ENCODE results near the gene UBE2E2.

The UBE2E2 gene

DNA sequence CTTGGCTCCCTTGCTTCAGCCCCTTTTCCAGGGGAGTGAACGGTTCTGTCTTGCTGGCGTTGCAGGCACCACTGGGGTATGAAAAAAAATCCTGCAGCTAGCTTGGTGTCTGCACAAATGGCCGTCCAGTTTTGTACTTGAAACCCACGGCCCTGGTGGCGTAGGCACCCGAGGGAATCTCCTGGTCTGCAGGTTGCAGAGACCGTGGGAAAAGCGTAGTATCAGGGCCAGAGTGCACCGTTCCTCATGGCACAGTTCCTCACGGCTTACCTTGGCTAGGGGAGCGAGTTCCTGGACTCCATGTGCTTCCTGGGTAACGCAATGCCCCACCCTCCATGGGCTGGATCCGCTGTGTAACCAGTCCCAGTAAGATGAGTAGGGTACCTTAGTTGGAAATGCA lies 214.9 kb downstream of the UBE2E2 start:
- Histone ChIP-seq H3K9me3 (ENCODE audit: control insufficient read depth, insufficient read depth, low read depth, low read length) (no peaks in the 10 kb centered on the region), H3K4me1 (ENCODE audit: control insufficient read depth, insufficient read depth, low read length) (no peaks in the 10 kb centered on the region), H3K27ac (ENCODE audit: extremely low read depth, low read depth, low read length) (no peak overlapping the region), H3K36me3 (ENCODE audit: control insufficient read depth in 2 of 2, insufficient read depth in 1 of 2, low read length in 2 of 2) (no peaks in the 10 kb centered on the region), H3K4me3 (ENCODE audit: low read depth, low read length) (no peak overlapping the region)
- TF ChIP-seq, protein P1, sequence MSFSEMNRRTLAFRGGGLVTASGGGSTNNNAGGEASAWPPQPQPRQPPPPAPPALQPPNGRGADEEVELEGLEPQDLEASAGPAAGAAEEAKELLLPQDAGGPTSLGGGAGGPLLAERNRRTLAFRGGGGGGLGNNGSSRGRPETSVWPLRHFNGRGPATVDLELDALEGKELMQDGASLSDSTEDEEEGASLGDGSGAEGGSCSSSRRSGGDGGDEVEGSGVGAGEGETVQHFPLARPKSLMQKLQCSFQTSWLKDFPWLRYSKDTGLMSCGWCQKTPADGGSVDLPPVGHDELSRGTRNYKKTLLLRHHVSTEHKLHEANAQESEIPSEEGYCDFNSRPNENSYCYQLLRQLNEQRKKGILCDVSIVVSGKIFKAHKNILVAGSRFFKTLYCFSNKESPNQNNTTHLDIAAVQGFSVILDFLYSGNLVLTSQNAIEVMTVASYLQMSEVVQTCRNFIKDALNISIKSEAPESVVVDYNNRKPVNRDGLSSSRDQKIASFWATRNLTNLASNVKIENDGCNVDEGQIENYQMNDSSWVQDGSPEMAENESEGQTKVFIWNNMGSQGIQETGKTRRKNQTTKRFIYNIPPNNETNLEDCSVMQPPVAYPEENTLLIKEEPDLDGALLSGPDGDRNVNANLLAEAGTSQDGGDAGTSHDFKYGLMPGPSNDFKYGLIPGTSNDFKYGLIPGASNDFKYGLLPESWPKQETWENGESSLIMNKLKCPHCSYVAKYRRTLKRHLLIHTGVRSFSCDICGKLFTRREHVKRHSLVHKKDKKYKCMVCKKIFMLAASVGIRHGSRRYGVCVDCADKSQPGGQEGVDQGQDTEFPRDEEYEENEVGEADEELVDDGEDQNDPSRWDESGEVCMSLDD (tag by site-specific recombination; IDR thresholded peaks at IDR 0.05), result no peak
- TF ChIP-seq ZNF132 (tag by site-specific recombination; IDR thresholded peaks at IDR 0.05; ENCODE audit: borderline replicate concordance) (no peak), ZNF169 (tag by site-specific recombination; IDR thresholded peaks at IDR 0.05) (no peak), ZFP69B (tag by site-specific recombination; IDR thresholded peaks at IDR 0.05) (no peak), ZNF571 (tag by site-specific recombination; IDR thresholded peaks at IDR 0.05) (no peak), ZNF423 (tag by site-specific recombination; IDR thresholded peaks at IDR 0.05) (no peak), ZSCAN16 (tag by site-specific recombination; IDR thresholded peaks at IDR 0.05) (no peak), ZNF830 (tag by site-specific recombination; IDR thresholded peaks at IDR 0.05; ENCODE audit: low read depth) (no peak), ZNF223 (tag by site-specific recombination; IDR thresholded peaks at IDR 0.05) (no peak), OSR2 (tag by site-specific recombination; IDR thresholded peaks at IDR 0.05) (no peak), HOXD13 (CRISPR knock-in tag; IDR thresholded peaks at IDR 0.05; ENCODE audit: borderline replicate concordance) (no peak), ZNF248 (tag by site-specific recombination; IDR thresholded peaks at IDR 0.05) (no peak)
- TF ChIP-seq, protein P2, sequence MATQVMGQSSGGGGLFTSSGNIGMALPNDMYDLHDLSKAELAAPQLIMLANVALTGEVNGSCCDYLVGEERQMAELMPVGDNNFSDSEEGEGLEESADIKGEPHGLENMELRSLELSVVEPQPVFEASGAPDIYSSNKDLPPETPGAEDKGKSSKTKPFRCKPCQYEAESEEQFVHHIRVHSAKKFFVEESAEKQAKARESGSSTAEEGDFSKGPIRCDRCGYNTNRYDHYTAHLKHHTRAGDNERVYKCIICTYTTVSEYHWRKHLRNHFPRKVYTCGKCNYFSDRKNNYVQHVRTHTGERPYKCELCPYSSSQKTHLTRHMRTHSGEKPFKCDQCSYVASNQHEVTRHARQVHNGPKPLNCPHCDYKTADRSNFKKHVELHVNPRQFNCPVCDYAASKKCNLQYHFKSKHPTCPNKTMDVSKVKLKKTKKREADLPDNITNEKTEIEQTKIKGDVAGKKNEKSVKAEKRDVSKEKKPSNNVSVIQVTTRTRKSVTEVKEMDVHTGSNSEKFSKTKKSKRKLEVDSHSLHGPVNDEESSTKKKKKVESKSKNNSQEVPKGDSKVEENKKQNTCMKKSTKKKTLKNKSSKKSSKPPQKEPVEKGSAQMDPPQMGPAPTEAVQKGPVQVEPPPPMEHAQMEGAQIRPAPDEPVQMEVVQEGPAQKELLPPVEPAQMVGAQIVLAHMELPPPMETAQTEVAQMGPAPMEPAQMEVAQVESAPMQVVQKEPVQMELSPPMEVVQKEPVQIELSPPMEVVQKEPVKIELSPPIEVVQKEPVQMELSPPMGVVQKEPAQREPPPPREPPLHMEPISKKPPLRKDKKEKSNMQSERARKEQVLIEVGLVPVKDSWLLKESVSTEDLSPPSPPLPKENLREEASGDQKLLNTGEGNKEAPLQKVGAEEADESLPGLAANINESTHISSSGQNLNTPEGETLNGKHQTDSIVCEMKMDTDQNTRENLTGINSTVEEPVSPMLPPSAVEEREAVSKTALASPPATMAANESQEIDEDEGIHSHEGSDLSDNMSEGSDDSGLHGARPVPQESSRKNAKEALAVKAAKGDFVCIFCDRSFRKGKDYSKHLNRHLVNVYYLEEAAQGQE (tag by site-specific recombination; IDR thresholded peaks at IDR 0.05), result no peak
- ChIA-PET CTCF (no interaction called here), POLR2A (no interaction called here)

DNA sequence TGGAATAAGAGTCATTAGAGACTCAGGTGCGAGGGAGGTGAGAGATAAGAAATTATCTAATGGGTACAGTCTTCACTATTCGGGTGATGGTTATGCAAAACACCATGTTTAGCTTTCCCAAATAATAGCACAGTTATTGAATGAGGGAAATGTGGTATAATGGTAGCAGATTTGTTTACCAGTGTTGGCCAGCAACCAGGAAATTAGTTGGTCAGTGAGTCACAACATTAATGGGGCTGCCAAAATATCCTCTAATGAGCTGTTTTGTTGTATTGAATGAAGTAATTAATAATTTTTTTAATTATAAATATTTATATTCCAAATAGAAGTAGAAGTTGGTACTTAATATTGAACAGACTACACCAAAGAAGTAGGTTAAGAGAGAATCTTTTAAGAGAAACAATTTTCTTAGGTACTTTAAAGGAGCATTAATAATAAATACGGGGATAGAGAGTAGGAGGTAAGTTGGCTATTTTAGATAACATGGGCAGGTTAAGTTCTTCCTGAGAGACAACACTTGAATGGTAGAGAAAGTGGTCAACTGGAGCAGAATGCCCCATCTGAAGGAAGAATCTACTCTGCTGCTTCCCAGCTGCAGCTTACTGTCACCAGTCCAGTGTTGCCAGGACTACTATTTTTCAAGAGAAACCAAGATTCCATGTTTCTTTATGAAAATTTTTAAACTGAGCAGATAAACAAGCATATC lies 218.8 kb downstream of the UBE2E2 start:
- no peak overlapping the region for H3K27ac ChIP-seq (ENCODE audit: extremely low read depth, low read depth, low read length)
- H3K9me3 ChIP-seq (ENCODE audit: control insufficient read depth, insufficient read depth, low read depth, low read length), result no peaks in the 10 kb centered on the region
- TF ChIP-seq ZNF544 (tag by site-specific recombination; IDR thresholded peaks at IDR 0.05), result no peak
- TF ChIP-seq RBAK (tag by site-specific recombination; IDR thresholded peaks at IDR 0.05), result no peak
- no peak for TF ChIP-seq ZNF184 (tag by site-specific recombination; IDR thresholded peaks at IDR 0.05)
- TF ChIP-seq ZNF548 (tag by site-specific recombination; IDR thresholded peaks at IDR 0.05), result no peak
- TF ChIP-seq ZNF157 (tag by site-specific recombination; IDR thresholded peaks at IDR 0.05), result no peak
- TF ChIP-seq, protein P3, sequence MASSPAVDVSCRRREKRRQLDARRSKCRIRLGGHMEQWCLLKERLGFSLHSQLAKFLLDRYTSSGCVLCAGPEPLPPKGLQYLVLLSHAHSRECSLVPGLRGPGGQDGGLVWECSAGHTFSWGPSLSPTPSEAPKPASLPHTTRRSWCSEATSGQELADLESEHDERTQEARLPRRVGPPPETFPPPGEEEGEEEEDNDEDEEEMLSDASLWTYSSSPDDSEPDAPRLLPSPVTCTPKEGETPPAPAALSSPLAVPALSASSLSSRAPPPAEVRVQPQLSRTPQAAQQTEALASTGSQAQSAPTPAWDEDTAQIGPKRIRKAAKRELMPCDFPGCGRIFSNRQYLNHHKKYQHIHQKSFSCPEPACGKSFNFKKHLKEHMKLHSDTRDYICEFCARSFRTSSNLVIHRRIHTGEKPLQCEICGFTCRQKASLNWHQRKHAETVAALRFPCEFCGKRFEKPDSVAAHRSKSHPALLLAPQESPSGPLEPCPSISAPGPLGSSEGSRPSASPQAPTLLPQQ (tag by site-specific recombination; IDR thresholded peaks at IDR 0.05), result no peak
- TF ChIP-seq ZNF549 (tag by site-specific recombination; IDR thresholded peaks at IDR 0.05), result no peak
- TF ChIP-seq, protein P4, sequence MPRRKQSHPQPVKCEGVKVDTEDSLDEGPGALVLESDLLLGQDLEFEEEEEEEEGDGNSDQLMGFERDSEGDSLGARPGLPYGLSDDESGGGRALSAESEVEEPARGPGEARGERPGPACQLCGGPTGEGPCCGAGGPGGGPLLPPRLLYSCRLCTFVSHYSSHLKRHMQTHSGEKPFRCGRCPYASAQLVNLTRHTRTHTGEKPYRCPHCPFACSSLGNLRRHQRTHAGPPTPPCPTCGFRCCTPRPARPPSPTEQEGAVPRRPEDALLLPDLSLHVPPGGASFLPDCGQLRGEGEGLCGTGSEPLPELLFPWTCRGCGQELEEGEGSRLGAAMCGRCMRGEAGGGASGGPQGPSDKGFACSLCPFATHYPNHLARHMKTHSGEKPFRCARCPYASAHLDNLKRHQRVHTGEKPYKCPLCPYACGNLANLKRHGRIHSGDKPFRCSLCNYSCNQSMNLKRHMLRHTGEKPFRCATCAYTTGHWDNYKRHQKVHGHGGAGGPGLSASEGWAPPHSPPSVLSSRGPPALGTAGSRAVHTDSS (tag by site-specific recombination; IDR thresholded peaks at IDR 0.05), result no peak
- TF ChIP-seq ZNF239 (tag by site-specific recombination; IDR thresholded peaks at IDR 0.05), result no peak
- no peak for TF ChIP-seq ZFP3 (tag by site-specific recombination; IDR thresholded peaks at IDR 0.05; ENCODE audit: low read depth)
- no peaks in the 10 kb centered on the region for H3K4me1 ChIP-seq (ENCODE audit: control insufficient read depth, insufficient read depth, low read length)
- CTCF ChIA-PET, result no interaction called here
- no peaks in the 10 kb centered on the region for H3K36me3 ChIP-seq (ENCODE audit: control insufficient read depth in 2 of 2, insufficient read depth in 1 of 2, low read length in 2 of 2)
- H3K4me3 ChIP-seq (ENCODE audit: low read depth, low read length), result no peak overlapping the region
- POLR2A ChIA-PET, result no interaction called here

Data from HEK293 (cell line).